Measurements from ENCODE around the gene TEP1.

GRCh38 chr14:20413744-20414082 is 412 bp upstream of the TEP1 start:
- TF ChIP-seq EZH2phosphoT487 (IDR thresholded peaks at IDR 0.05; ENCODE audit: unreplicated experiment) = no peak
- TF ChIP-seq POLR2AphosphoS5 (IDR thresholded peaks at IDR 0.05; ENCODE audit: low read depth) = no peak
- no peak for TF ChIP-seq CTCF (conservative IDR thresholded peaks at IDR 0.05; ENCODE audit: low read depth in 2 of 2)
- no peak for TF ChIP-seq EZH2 (IDR thresholded peaks at IDR 0.05; ENCODE audit: low read depth, unreplicated experiment)
- TF ChIP-seq REST (IDR thresholded peaks at IDR 0.05; ENCODE audit: unreplicated experiment) = no peak
- TF ChIP-seq JUNB (IDR thresholded peaks at IDR 0.05; ENCODE audit: unreplicated experiment) = no peak
- TF ChIP-seq ZNF331 (CRISPR knock-in tag; IDR thresholded peaks at IDR 0.05; ENCODE audit: low read depth) = no peak
- no peak for TF ChIP-seq ETS1 (IDR thresholded peaks at IDR 0.05)
